ENCODE results near the gene NSD2. TPM values are rescaled to one million over a fixed set of nuclear protein-coding genes. Genes with fewer than 3 reads are reported as not detected.

Gene NSD2
- total RNA-seq, 1 donor from 2014 or later = 138 TPM

GRCh38 chr4:1982124-1983052, 111.2 kb downstream of the NSD2 start:
- Mint-ChIP-seq H3K4me3 (ENCODE audit: unreplicated experiment) (no peak overlapping the region), H3K27ac (ENCODE audit: unreplicated experiment) (no peak overlapping the region)

GRCh38 chr4:1983053-1983845, 112.1 kb downstream of the NSD2 start:
- H3K9me3 Mint-ChIP-seq (ENCODE audit: unreplicated experiment) = peaks cover 7% of the 10 kb centered on the region
- no peaks in the 10 kb centered on the region for H3K4me1 Mint-ChIP-seq (ENCODE audit: low read depth, unreplicated experiment)
- no peak overlapping the region for H3K27ac Mint-ChIP-seq (ENCODE audit: unreplicated experiment)
- DNase-seq = no peak
- H3K36me3 Mint-ChIP-seq (ENCODE audit: unreplicated experiment) = no peaks in the 10 kb centered on the region
- TF ChIP-seq CTCF (IDR thresholded peaks at IDR 0.05; ENCODE audit: partially characterized antibody, unreplicated experiment) = no peak
- H3K4me3 Mint-ChIP-seq (ENCODE audit: unreplicated experiment) = no peak overlapping the region
- peaks cover 3% of the 10 kb centered on the region for H3K27me3 Mint-ChIP-seq (ENCODE audit: unreplicated experiment)

More at GRCh38 chr4:1982124-1983052, 111.2 kb downstream of the NSD2 start:
- Mint-ChIP-seq H3K4me1 (ENCODE audit: low read depth, unreplicated experiment) (no peaks in the 10 kb centered on the region), H3K9me3 (ENCODE audit: unreplicated experiment) (peaks cover 5% of the 10 kb centered on the region), H3K27me3 (ENCODE audit: unreplicated experiment) (peaks cover 3% of the 10 kb centered on the region), H3K36me3 (ENCODE audit: unreplicated experiment) (no peaks in the 10 kb centered on the region)
- DNase-seq = no peak
- no peak for TF ChIP-seq CTCF (IDR thresholded peaks at IDR 0.05; ENCODE audit: partially characterized antibody, unreplicated experiment)

GRCh38 chr4:1983846-1984405, 112.7 kb downstream of the NSD2 start:
- Mint-ChIP-seq H3K36me3 (ENCODE audit: unreplicated experiment) (no peaks in the 10 kb centered on the region), H3K9me3 (ENCODE audit: unreplicated experiment) (peaks cover 7% of the 10 kb centered on the region), H3K4me1 (ENCODE audit: low read depth, unreplicated experiment) (no peaks in the 10 kb centered on the region), H3K27ac (ENCODE audit: unreplicated experiment) (no peak overlapping the region), H3K4me3 (ENCODE audit: unreplicated experiment) (no peak overlapping the region), H3K27me3 (ENCODE audit: unreplicated experiment) (peaks cover 5% of the 10 kb centered on the region)
- no peak for TF ChIP-seq CTCF (IDR thresholded peaks at IDR 0.05; ENCODE audit: partially characterized antibody, unreplicated experiment)
- DNase-seq = no peak

GRCh38 chr4:1984406-1985191, 113.4 kb downstream of the NSD2 start:
- H3K36me3 Mint-ChIP-seq (ENCODE audit: unreplicated experiment) = no peaks in the 10 kb centered on the region
- DNase-seq = no peak
- H3K27me3 Mint-ChIP-seq (ENCODE audit: unreplicated experiment) = peaks cover 4% of the 10 kb centered on the region
- no peaks in the 10 kb centered on the region for H3K4me1 Mint-ChIP-seq (ENCODE audit: low read depth, unreplicated experiment)
- TF ChIP-seq CTCF (IDR thresholded peaks at IDR 0.05; ENCODE audit: partially characterized antibody, unreplicated experiment) = no peak
- H3K9me3 Mint-ChIP-seq (ENCODE audit: unreplicated experiment) = peaks cover 7% of the 10 kb centered on the region
- H3K4me3 Mint-ChIP-seq (ENCODE audit: unreplicated experiment) = no peak overlapping the region
- H3K27ac Mint-ChIP-seq (ENCODE audit: unreplicated experiment) = no peak overlapping the region
